Duodenal mucosa (tissue), 2 donors: ENCODE results near the gene ADRM1.
A peak's percentile ranks its signal among the peaks of the same experiment; 100 is the strongest.

ENCODE experiments used
- H3K27ac ChIP-seq: one replicate; pipeline ENCODE4 v1.7.0; 2013; ENCODE audit warnings: low read depth, low read length
- H3K27me3 ChIP-seq, 2 donors: one replicate each; pipeline ENCODE4 v1.7.0; 2013; ENCODE audit warnings: low read length in 2 of 2, control low read depth in 1 of 2; ENCODE audit not compliant: insufficient read depth in 2 of 2, control insufficient read depth in 1 of 2
- H3K36me3 ChIP-seq, 2 donors: one replicate each; pipeline ENCODE4 v1.7.0; 2013; ENCODE audit warnings: low read length in 2 of 2, control low read depth in 1 of 2; ENCODE audit not compliant: insufficient read depth in 2 of 2, control insufficient read depth in 1 of 2
- H3K4me1 ChIP-seq, 2 donors: one replicate each; pipeline ENCODE4 v1.7.0; 2013; ENCODE audit warnings: low read length in 2 of 2, control low read depth in 1 of 2; ENCODE audit not compliant: insufficient read depth in 2 of 2, control insufficient read depth in 1 of 2
- H3K4me3 ChIP-seq, 2 donors: one replicate each; pipeline ENCODE4 v1.7.0; 2013; ENCODE audit warnings: low read length in 2 of 2, low read depth in 1 of 2
- H3K9ac ChIP-seq, 2 donors: one replicate each; pipeline ENCODE4 v1.7.0; 2013; ENCODE audit warnings: low read length in 2 of 2, low read depth in 1 of 2
- H3K9me3 ChIP-seq, 2 donors: one replicate each; pipeline ENCODE4 v1.7.0; 2013; ENCODE audit warnings: low read length in 2 of 2, control low read depth in 1 of 2; ENCODE audit not compliant: control insufficient read depth in 1 of 2

Gene ADRM1

DNA sequence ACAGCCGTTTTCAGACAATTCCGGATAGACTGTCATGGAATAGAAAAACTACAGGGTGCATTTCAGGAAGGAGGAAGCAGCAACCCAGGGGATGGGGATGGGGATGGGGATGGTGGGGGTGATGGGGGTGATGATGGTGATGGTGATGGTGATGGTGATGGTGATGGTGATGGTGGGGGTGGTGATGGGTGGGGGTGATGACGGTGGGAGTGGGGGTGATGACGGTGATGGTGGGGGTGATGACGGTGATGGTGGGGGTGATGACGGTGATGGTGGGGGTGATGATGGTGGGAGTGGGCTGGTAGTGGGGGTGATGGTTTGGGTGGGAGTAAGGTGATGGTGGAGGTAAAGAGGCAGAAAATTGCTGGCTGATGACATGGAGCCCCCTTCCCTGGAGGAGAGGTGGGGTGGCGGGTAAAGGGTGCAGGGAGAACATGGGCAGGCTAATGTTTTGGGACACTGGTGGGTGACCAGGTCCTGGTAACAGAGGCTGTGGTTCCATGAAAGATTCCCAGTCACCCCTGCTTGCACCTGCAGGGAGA lies 46.8 kb downstream of the ADRM1 start:
- H3K9ac ChIP-seq = no peak overlapping the region
- peaks cover 13 to 18% of the 10 kb centered on the region in 2 donors for H3K4me1 ChIP-seq
- H3K27me3 ChIP-seq = no peaks in the 10 kb centered on the region
- no peaks in the 10 kb centered on the region for H3K9me3 ChIP-seq
- H3K36me3 ChIP-seq = no peaks in the 10 kb centered on the region
- no peak overlapping the region for H3K4me3 ChIP-seq
- no peak overlapping the region for H3K27ac ChIP-seq

DNA sequence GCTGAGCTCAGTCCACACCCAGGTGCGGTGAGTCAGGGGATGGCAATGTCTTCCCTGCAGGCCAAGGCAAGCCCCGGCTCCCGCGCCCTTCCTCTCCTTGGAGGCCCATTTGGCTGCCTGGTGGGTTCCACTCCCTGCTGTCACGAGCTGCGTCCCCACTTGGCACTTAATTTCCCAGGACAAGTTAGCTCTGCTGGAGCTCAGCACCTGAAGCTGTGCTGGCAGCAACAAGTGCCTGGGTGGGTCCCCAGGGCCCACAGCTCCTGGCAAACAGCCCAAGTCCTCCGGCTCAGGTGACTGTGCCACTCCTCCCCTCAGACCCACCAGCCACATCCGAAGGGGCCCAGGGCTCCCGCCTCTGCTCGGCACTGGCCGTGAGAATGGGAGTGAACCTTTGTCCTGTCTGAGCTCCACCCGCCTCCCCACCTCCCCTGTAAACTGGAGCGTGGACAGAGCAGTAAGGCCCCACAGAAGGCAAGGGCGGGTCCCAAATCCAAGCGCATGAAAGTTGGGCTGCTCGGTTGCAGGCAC lies 47.4 kb downstream of the ADRM1 start:
- no peak overlapping the region for H3K27ac ChIP-seq
- peaks cover 13 to 22% of the 10 kb centered on the region in 2 donors for H3K4me1 ChIP-seq
- H3K9me3 ChIP-seq = no peaks in the 10 kb centered on the region
- no peak overlapping the region for H3K4me3 ChIP-seq
- no peak overlapping the region for H3K9ac ChIP-seq
- H3K27me3 ChIP-seq = no peaks in the 10 kb centered on the region
- no peaks in the 10 kb centered on the region for H3K36me3 ChIP-seq

DNA sequence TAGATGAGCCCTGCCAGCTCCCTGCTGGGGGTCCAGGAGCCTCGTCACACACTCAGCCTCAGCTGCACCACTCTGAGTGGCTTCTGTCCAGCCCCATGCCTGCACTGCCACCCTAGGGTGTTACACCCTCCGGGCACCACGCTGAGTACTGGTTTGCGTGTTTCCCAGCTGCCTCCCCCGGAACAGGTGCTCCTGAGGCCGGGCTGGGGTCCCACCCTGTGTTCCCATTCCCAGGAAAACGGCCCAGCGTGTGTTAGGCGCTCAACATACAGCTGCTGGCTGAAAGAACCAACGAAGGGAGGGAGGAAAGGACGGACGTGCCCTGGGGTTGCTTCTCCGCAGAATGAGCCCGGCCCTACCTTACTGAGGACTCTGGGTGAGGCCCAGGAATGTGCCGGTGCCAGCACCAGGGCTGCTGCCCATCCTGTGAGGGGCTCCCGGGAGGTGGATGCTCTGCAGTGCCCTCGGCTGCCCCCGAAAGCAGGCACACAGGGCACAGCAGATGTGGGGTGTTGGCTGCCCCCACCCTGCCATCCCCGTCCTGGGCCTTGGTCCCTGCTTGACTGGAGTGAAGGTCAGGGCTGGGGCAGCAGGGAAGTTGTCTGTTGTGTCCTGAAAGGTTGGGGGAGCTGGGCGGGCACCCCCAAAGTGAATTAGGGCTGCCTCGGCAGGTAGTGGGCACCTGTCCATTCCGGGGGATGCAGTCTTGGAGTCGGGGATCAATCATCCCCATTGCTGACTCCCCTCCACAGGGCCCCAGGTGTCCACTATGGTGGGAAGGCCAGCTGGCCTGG lies 48.0 kb downstream of the ADRM1 start:
- Histone ChIP-seq H3K36me3 (no peaks in the 10 kb centered on the region), H3K9me3 (no peaks in the 10 kb centered on the region), H3K27ac (no peak overlapping the region), H3K27me3 (no peaks in the 10 kb centered on the region), H3K4me1 (peaks cover 13 to 26% of the 10 kb centered on the region in 2 donors), H3K4me3 (no peak overlapping the region), H3K9ac (no peak overlapping the region)

DNA sequence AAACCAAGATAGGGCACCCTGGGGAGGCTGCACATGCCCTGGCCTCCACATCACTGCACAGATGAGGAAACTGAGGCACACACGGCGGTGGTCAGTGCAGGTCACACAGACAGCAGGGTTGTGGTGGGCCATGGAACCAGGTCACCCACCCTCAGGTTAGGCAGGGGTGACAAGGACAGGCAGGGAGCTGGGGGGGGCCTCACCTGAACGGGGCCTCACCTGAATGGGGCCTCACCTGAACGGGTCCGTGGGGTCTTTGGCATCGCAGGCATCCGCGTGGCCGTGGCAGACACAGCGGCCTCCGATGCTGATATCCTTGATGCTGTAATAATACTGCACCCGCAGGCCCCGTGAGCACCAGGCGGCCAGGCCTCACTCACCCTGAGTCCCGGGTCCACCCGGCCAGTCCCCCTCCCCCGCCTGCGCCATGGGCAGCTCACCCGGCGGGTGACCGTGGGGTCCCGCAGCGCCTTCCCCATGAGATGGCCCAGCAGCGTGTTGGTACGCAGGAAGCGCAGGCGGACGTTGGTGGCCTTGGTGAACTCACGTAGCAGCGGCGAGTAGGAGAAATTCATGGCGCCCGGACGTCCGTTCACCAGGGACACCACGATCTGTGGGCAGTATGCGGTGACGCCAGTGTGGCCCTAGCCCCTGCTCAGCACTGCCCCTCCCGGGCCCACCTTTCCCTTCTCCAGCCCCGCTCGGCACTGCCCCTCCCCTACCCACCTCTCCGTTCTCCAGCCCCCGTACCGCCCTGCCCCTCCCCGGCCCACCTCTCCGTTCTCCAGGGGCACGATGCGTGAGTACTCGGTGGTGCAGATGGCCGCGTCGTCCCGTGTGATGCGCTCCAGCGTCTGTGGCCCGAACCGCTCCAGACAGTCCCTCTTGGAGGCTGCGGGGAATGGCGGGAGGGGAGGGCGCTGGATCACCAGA lies 48.9 kb downstream of the ADRM1 start:
- peaks cover 14 to 32% of the 10 kb centered on the region in 2 donors for H3K4me1 ChIP-seq

DNA sequence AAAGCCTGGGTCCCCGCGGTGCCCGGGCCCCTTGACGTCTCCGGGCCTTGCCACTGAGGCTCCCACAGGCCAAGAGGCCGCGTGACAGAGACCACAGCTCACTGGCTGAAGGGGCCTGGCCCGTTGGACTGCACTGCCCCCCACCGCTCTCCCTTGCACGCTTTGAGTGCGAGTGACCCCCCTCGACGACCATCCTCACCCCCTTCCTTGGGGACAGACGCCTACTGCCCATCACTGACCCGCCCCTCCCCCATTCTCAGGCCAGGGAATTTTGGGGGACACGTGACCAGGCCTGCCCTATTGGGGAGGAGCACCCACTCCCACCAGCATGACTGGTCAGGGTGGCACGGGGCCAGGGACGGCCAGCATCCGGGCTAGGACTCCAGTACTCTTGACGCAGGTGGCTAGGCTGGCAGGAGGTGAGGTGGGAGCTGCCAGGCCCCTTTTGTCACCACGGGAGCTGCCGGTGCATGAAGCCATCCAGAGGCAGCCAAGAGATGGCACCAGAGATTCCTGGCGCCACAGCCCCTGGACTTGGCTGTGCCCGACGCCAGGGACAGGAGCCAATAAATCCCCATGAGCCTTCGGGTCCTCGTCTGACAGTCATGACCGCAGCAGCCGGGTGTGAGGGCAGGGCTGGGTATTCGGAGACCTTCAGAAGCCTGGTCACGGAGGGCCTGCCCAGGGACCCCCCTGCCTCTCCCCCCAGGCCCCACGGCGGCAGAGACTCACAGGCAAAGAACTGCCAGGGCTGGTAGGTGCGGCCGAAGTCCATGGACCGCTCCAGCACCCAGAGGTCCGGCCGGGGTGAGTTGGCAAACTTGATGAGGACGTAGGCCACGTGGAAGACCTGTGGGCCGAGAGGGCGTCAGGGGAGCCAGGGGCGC lies 49.8 kb downstream of the ADRM1 start:
- Histone ChIP-seq H3K9me3 (no peaks in the 10 kb centered on the region), H3K4me3 (no peak overlapping the region), H3K9ac (no peak overlapping the region), H3K27ac (peak overlapping the region; percentile 3), H3K36me3 (no peaks in the 10 kb centered on the region), H3K27me3 (no peaks in the 10 kb centered on the region), H3K4me1 (peaks cover 17 to 41% of the 10 kb centered on the region in 2 donors)

More for the DNA sequence above, 48.9 kb downstream of the ADRM1 start:
- Histone ChIP-seq H3K27ac (no peak overlapping the region), H3K27me3 (no peaks in the 10 kb centered on the region), H3K9ac (no peak overlapping the region), H3K36me3 (no peaks in the 10 kb centered on the region), H3K9me3 (no peaks in the 10 kb centered on the region), H3K4me3 (no peak overlapping the region)

DNA sequence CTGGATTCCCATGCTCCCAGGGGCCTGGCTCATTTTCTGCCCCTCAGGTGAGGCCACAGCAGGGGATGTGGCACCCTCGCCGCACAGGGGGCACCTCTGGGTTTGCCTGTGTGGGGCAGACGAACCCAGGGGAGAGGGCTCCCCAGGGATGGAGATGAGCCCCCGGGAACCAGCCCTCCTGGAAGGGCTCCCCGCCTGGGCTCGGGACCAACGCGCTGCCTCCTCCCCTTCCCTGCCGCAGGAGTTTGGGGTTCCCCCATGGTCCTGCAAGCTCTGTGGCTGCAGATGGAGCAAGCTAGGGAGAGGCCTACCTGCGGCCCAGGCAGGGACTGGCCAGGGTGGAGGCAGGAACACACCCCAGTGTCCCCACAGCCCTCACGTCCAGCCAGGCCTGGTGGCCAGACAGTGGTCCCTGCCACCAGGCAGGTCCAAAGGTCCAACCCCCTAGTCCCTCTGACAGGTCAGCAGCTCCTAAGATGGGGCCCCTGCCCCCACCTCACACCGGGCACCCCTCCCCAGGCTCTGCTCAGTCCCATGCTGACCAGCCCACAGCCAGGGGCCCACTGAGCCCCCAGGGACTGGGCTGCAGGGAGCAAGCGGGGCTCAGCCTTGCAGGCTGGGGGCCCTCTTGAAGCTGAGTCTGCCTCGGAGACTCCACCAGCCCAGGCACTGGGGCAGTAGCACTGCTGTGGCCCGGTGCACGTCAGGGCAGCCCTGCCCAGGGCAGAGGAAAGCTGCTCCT lies 50.7 kb downstream of the ADRM1 start:
- H3K4me3 ChIP-seq = no peak overlapping the region
- H3K4me1 ChIP-seq = peaks cover 17 to 48% of the 10 kb centered on the region in 2 donors
- H3K27me3 ChIP-seq = no peaks in the 10 kb centered on the region
- H3K36me3 ChIP-seq = no peaks in the 10 kb centered on the region
- H3K27ac ChIP-seq = no peak overlapping the region
- no peaks in the 10 kb centered on the region for H3K9me3 ChIP-seq
- H3K9ac ChIP-seq = no peak overlapping the region

DNA sequence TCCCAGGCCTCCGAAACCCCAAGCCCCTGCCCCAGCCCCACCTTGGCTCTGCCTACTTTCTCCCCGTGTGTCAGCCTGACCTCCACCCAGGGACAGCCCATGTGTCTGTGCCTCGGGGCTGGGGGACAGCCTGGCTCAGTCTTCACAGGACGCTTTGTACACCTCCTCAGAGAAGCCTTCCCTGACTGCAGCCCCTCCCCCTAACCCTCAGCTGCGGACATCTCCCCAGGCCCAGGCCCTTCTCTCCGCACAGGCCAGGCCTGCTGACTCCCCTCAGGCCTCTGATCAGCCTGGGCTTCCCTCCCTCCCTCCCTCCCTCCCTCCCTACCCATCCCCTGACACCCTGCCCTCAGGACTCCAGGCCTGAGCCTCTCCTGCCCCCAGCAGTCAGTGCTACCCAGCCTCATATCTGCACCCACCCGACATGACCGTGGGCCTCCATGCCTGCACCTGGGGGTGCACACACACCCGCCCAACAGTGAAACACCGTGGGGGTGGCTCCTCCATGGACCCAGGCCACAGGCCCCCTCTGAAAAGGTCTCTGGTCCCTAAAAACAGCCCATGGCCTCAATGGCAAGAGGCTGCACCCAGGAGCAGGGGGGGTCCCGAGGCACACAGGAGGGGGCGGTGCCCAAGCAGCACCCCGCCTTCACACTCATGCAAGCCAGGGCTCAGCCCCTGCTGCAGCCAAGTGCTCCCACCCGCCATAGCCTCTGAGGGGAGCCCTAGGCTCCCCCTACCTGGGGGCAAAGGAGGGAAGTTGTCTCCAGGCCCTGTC lies 51.4 kb downstream of the ADRM1 start:
- Histone ChIP-seq H3K9ac (no peak overlapping the region), H3K4me3 (no peak overlapping the region), H3K27me3 (no peaks in the 10 kb centered on the region), H3K27ac (no peak overlapping the region), H3K9me3 (no peaks in the 10 kb centered on the region), H3K36me3 (no peaks in the 10 kb centered on the region), H3K4me1 (peaks cover 17 to 53% of the 10 kb centered on the region in 2 donors)

DNA sequence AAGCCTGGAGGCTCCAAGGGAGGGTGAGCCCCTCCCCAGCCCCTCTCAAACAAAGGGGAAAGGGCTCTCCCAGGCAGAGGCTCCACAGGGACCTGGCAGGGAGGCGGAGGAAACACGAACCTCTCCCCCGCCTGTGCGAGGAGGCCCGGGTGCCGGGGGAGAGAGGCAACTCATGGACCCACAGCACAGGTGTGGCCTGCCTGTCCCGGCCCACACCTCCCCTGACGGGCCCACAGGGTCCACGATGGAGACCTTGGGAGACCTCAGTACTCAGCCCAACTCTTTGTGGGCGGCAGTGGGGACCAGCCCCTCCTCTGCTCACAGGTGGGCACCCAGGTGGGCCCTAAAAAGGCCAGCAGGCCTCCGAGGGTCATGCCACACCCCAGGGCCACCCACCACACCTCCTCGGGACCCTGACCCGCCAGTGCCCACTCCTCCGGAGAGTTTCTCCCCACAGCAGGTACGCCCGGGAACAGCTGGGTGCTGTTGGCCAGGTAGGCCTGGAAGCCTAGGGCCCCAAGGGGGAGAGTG lies 52.1 kb downstream of the ADRM1 start:
- H3K9me3 ChIP-seq = no peaks in the 10 kb centered on the region
- peak overlapping the region; percentile 23 for H3K27ac ChIP-seq
- peaks cover 16 to 51% of the 10 kb centered on the region in 2 donors for H3K4me1 ChIP-seq
- H3K9ac ChIP-seq = no peak overlapping the region
- no peak overlapping the region for H3K4me3 ChIP-seq
- H3K27me3 ChIP-seq = no peaks in the 10 kb centered on the region
- H3K36me3 ChIP-seq = no peaks in the 10 kb centered on the region
